Caco-2 (cell line): ENCODE data around the gene HOXA2. TPM values are rescaled to one million over a fixed set of nuclear protein-coding genes. Genes with fewer than 3 reads are reported as not detected.

Experiments used
- BruUV-seq: library from RNA; stranded (reverse); fragments of 400-500 nt; replicated peaks from 2 replicates; lab custom pipeline; 2021; lab: Mats Ljungman, UMichigan
- CTCF ChIA-PET: fragments of 300-600 bp; sonication (Branson Sonifier 250); formaldehyde crosslinking; loops from one replicate; lab custom pipeline; 2022; ENCODE audit warnings: antibody characterized with exemption; lab: Charles Lee
- POLR2A ChIA-PET: fragments of 300-600 bp; sonication (Branson Sonifier 250); formaldehyde crosslinking; loops from one replicate; lab custom pipeline; 2022; ENCODE audit warnings: antibody characterized with exemption; lab: Charles Lee
- DNase-seq, 2 experiments: peaks; one replicate each; pipeline versions ENCODE4 v3.0.0 to v3.0.0-alpha.2; 2020 to 2022
- H3K27me3 ChIP-seq: replicated peaks from 2 replicates; pipeline ENCODE4 v1.6.0; 2011; ENCODE audit warnings: low read length; ENCODE audit not compliant: control insufficient read depth, insufficient read depth
- H3K36me3 ChIP-seq: 2 replicates; pipeline ENCODE4 v1.5.1; 2011; ENCODE audit warnings: low read length; ENCODE audit not compliant: control insufficient read depth, insufficient read depth
- H3K4me1 ChIP-seq: fragments of 250-450 bp; sonication (Bioruptor Pico); 2 replicates; pipeline ENCODE4 v1.5.1; 2020; ENCODE audit warnings: mild to moderate bottlenecking
- H3K4me3 ChIP-seq: 2 replicates; pipeline ENCODE4 v1.5.1; 2011; ENCODE audit warnings: low read depth, mild to moderate bottlenecking, control low read depth, low read length
- H3K9me3 ChIP-seq: fragments of 250-450 bp; sonication (Bioruptor Pico); 2 replicates; pipeline ENCODE4 v1.5.1; 2020; ENCODE audit warnings: mild to moderate bottlenecking, moderate library complexity
- H3K27ac Mint-ChIP-seq: one replicate; pipeline ENCODE4 v1.8.0; 2022; ENCODE audit warnings: mixed read lengths; ENCODE audit not compliant: unreplicated experiment
- H3K27me3 Mint-ChIP-seq: one replicate; pipeline ENCODE4 v1.8.0; 2022; ENCODE audit warnings: mixed read lengths; ENCODE audit not compliant: insufficient read depth, unreplicated experiment
- H3K36me3 Mint-ChIP-seq: one replicate; pipeline ENCODE4 v1.8.0; 2022; ENCODE audit warnings: mild to moderate bottlenecking, mixed read lengths; ENCODE audit not compliant: insufficient read depth, unreplicated experiment
- H3K4me1 Mint-ChIP-seq: one replicate; pipeline ENCODE4 v1.8.0; 2022; ENCODE audit warnings: low read depth, mixed read lengths; ENCODE audit not compliant: unreplicated experiment
- H3K4me3 Mint-ChIP-seq: one replicate; pipeline ENCODE4 v1.8.0; 2022; ENCODE audit warnings: mild to moderate bottlenecking, moderate library complexity, mixed read lengths; ENCODE audit not compliant: unreplicated experiment
- H3K9me3 Mint-ChIP-seq: one replicate; pipeline ENCODE4 v1.8.0; 2022; ENCODE audit warnings: mixed read lengths; ENCODE audit not compliant: unreplicated experiment
- CTCF ChIP-seq, 2 experiments: fragments of 200-600 bp in 1 of 2; IDR thresholded peaks; 1 replicate in 1 of 2; 2 replicates in 1 of 2; pipeline versions ENCODE4 v1.5.1 to v1.8.0; 2011 to 2022; ENCODE audit warnings: antibody characterized with exemption in 1 of 2, control low read depth in 1 of 2, inconsistent platforms in 1 of 2, low read depth in 1 of 2, low read length in 1 of 2, mild to moderate bottlenecking in 1 of 2, moderate library complexity in 1 of 2; ENCODE audit not compliant: insufficient read depth in 1 of 2, severe bottlenecking in 1 of 2, unreplicated experiment in 1 of 2
- intact Hi-C: fragments of 100-400 bp; cut with micrococcal nuclease; formaldehyde crosslinking; loops from one replicate; pipeline ENCODE4 v1.10.0; 2022; ENCODE audit not compliant: unreplicated experiment
- total RNA-seq: library from RNA; stranded (reverse); gene quantifications from 2 replicates; pipeline ENCODE4 v1.2.3, GENCODE V29; 2022

Gene HOXA2
- total RNA-seq, 1 experiment from 2014 or later: 1.5 TPM

DNA sequence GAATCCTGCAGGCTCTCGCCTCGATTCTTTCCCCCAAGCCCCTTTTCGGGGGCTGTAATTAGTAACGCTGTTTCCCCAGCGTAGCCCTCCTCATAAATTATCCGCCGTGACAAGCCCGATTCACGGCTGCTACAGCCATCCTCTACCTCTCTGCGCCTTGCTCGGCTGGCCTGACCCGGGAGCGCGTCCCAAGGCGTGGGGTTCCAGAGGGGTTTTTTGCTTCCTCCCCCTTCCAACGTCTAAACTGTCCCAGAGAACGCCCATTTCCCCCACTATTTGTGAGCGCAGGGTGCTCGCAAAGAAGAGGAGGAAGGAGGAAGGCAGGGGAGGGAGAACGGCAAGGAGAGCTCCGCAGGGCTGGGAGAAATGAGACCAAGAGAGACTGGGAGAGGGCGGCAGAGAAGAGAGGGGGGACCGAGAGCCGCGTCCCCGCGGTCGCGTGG lies 40.1 kb upstream of the HOXA2 start:
- peaks cover 11% of the 10 kb centered on the region for H3K36me3 Mint-ChIP-seq
- BruUV-seq: no TSS peak
- no peaks in the 10 kb centered on the region for H3K9me3 ChIP-seq
- H3K4me3 ChIP-seq: peak overlapping the region; percentile 57
- no peaks in the 10 kb centered on the region for H3K27me3 ChIP-seq
- intact Hi-C loops: no loop called here
- H3K36me3 ChIP-seq: no peaks in the 10 kb centered on the region; the same call in 1 of the 2 replicates
- H3K4me1 ChIP-seq: 0 out of 2 replicates have a peak, but pooled peaks cover 6% of the 10 kb centered on the region
- no peaks in the 10 kb centered on the region for H3K27me3 Mint-ChIP-seq
- TF ChIP-seq CTCF (IDR thresholded peaks at IDR 0.05; ENCODE audit: insufficient read depth in 1 of 2, low read depth in 1 of 2, low read length in 1 of 2, severe bottlenecking in 1 of 2, unreplicated experiment in 1 of 2): no peak
- peak overlapping the region; percentile 13 for H3K27ac Mint-ChIP-seq
- peak overlapping the region; percentile 78 for H3K4me3 Mint-ChIP-seq
- peak in 1 of 2 experiments; percentile 7 for DNase-seq
- ChIA-PET POLR2A (interaction anchor here (1.1 kb wide), 1 partner anchor 21 kb away, joined by 3 read pairs; no protein-coding TSS in a partner anchor), CTCF (interaction anchor here (0.6 to 1.5 kb wide), 3 partner anchors 105 to 289 kb away, joined by 3 to 4 read pairs (median 4); partner anchors contain the start of gene SKAP2)
- no peaks in the 10 kb centered on the region for H3K9me3 Mint-ChIP-seq
- no peaks in the 10 kb centered on the region for H3K4me1 Mint-ChIP-seq

- peak overlapping the region; percentile 13 for H3K27ac Mint-ChIP-seq
- H3K9me3 Mint-ChIP-seq: no peaks in the 10 kb centered on the region
- H3K36me3 ChIP-seq: no peaks in the 10 kb centered on the region; the same call in 1 of the 2 replicates
- BruUV-seq: no TSS peak
- peak in 1 of 2 experiments; percentile 26 for DNase-seq
- no peaks in the 10 kb centered on the region for H3K27me3 ChIP-seq
- H3K9me3 ChIP-seq: no peaks in the 10 kb centered on the region
- peak overlapping the region; percentile 57 for H3K4me3 ChIP-seq
- H3K4me3 Mint-ChIP-seq: peak overlapping the region; percentile 78
- H3K27me3 Mint-ChIP-seq: no peaks in the 10 kb centered on the region
- CTCF ChIA-PET: interaction anchor here (0.6 to 1.3 kb wide), 4 partner anchors 14 to 288 kb away, joined by 3 to 4 read pairs (median 3); partner anchors contain the start of gene HOXA7
- peaks cover 11% of the 10 kb centered on the region for H3K36me3 Mint-ChIP-seq
- POLR2A ChIA-PET: no interaction called here
- intact Hi-C loops: no loop called here
- no peak for TF ChIP-seq CTCF (IDR thresholded peaks at IDR 0.05; ENCODE audit: insufficient read depth in 1 of 2, low read depth in 1 of 2, low read length in 1 of 2, severe bottlenecking in 1 of 2, unreplicated experiment in 1 of 2)
- H3K4me1 ChIP-seq: 0 out of 2 replicates have a peak, but pooled peaks cover 2% of the 10 kb centered on the region
- H3K4me1 Mint-ChIP-seq: no peaks in the 10 kb centered on the region
These were observed 39.6 kb upstream of the HOXA2 start for GRCh38 chr7:27141923-27142579.

GRCh38 chr7:27141137-27141922 lies 38.8 kb upstream of the HOXA2 start:
- DNase-seq: no peak
- Mint-ChIP-seq H3K36me3 (peaks cover 11% of the 10 kb centered on the region), H3K4me1 (no peaks in the 10 kb centered on the region), H3K27ac (no peak overlapping the region), H3K4me3 (no peak overlapping the region), H3K9me3 (no peaks in the 10 kb centered on the region), H3K27me3 (no peaks in the 10 kb centered on the region)
- Histone ChIP-seq H3K27me3 (no peaks in the 10 kb centered on the region), H3K9me3 (no peaks in the 10 kb centered on the region), H3K36me3 (no peaks in the 10 kb centered on the region; the same call in 1 of the 2 replicates), H3K4me3 (no peak overlapping the region), H3K4me1 (no peaks in the 10 kb centered on the region)
- ChIA-PET CTCF (interaction anchor here (0.9 to 1.3 kb wide), 2 partner anchors 15 to 20 kb away, joined by 3 read pairs; partner anchors contain the start of gene HOXA7), POLR2A (no interaction called here)
- BruUV-seq: no TSS peak
- intact Hi-C loops: no loop called here
- TF ChIP-seq CTCF (IDR thresholded peaks at IDR 0.05; ENCODE audit: insufficient read depth in 1 of 2, low read depth in 1 of 2, low read length in 1 of 2, severe bottlenecking in 1 of 2, unreplicated experiment in 1 of 2): no peak
